T-helper 1 cell treated with Interleukin-12 subunit alpha and Interleukin-12 subunit beta and Interleukin-4 antibody, amounts not matched to agents 30 μg/mL and 1 μg/mL, for 36 hours (primary cell): ENCODE measurements around the gene ZNF480.
"Not testable (repeated sequence)": the region's sequence is repeated elsewhere in the genome, so short reads cannot be mapped to it uniquely, and the experiment has no call there.

Source experiments
- H3K27ac Mint-ChIP-seq: one replicate; pipeline ENCODE4 v1.8.0; 2021; ENCODE audit warnings: mild to moderate bottlenecking, mixed read lengths
- H3K27me3 Mint-ChIP-seq: one replicate; pipeline ENCODE4 v1.8.0; 2021; ENCODE audit warnings: low read depth, mixed read lengths
- H3K36me3 Mint-ChIP-seq: one replicate; pipeline ENCODE4 v1.8.0; 2021; ENCODE audit warnings: low read depth, mixed read lengths
- H3K4me1 Mint-ChIP-seq: one replicate; pipeline ENCODE4 v1.8.0; 2021; ENCODE audit warnings: low read depth, mixed read lengths
- H3K4me3 Mint-ChIP-seq: one replicate; pipeline ENCODE4 v1.8.0; 2021; ENCODE audit warnings: mild to moderate bottlenecking, moderate library complexity, mixed read lengths
- H3K9me3 Mint-ChIP-seq: one replicate; pipeline ENCODE4 v1.8.0; 2021; ENCODE audit warnings: mixed read lengths

The ZNF480 gene

GRCh38 chr19:52296773-52297600 lies at the start of gene ZNF480:
TSS of gene ZNF480 (plus strand) at chr19:52297169. CDS start at chr19:52300413, 3,244 bp downstream.
- peaks cover 19% of the 10 kb centered on the region for H3K4me1 Mint-ChIP-seq
- H3K27me3 Mint-ChIP-seq = no peaks in the 10 kb centered on the region
- peak within 1 kb of the TSS; percentile 98 for H3K4me3 Mint-ChIP-seq
- H3K36me3 Mint-ChIP-seq = peaks cover 64% of the 10 kb centered on the region
- H3K9me3 Mint-ChIP-seq = peaks cover 54% of the 10 kb centered on the region
- H3K27ac Mint-ChIP-seq = peak within 1 kb of the TSS; percentile 100

DNA sequence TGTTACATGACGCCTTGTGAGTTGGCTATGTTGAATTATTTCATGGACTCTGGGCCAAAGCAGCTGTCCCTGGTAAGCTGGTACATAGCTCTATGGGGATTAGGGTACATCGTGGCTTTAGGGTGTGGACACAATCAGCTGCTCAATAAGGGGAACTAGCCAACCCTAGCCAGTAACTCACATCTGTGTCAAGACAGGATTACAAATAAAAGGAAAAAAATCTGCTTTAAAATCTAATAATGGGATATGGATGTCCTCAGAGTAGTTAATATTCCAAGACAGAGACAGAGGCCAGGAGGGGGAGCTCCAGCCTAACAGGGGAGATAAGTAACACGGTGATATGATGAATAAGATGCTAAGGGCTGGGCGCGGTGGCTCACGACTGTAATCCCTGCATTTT lies 48.7 kb upstream of the ZNF480 start:
- H3K4me3 Mint-ChIP-seq = no peak overlapping the region
- H3K9me3 Mint-ChIP-seq = peaks cover 27% of the 10 kb centered on the region
- H3K36me3 Mint-ChIP-seq = no peaks in the 10 kb centered on the region
- H3K27me3 Mint-ChIP-seq = no peaks in the 10 kb centered on the region
- H3K27ac Mint-ChIP-seq = no peak overlapping the region
- H3K4me1 Mint-ChIP-seq = no peaks in the 10 kb centered on the region

- H3K36me3 Mint-ChIP-seq = no peaks in the 10 kb centered on the region
- H3K27me3 Mint-ChIP-seq = no peaks in the 10 kb centered on the region
- peaks cover 38% of the 10 kb centered on the region for H3K9me3 Mint-ChIP-seq
- H3K4me3 Mint-ChIP-seq = no peak overlapping the region
- H3K4me1 Mint-ChIP-seq = no peaks in the 10 kb centered on the region
- no peak overlapping the region for H3K27ac Mint-ChIP-seq
These were observed 38.5 kb upstream of the ZNF480 start for GRCh38 chr19:52258426-52258825.

- H3K27ac Mint-ChIP-seq, H3K4me1 Mint-ChIP-seq, H3K27me3 Mint-ChIP-seq, H3K4me3 Mint-ChIP-seq: not testable (repeated sequence)
- Mint-ChIP-seq H3K9me3 (peaks cover 21% of the 10 kb centered on the region), H3K36me3 (peaks cover 14% of the 10 kb centered on the region)
These were observed 31.4 kb upstream of the ZNF480 start for GRCh38 chr19:52265556-52265955.

DNA sequence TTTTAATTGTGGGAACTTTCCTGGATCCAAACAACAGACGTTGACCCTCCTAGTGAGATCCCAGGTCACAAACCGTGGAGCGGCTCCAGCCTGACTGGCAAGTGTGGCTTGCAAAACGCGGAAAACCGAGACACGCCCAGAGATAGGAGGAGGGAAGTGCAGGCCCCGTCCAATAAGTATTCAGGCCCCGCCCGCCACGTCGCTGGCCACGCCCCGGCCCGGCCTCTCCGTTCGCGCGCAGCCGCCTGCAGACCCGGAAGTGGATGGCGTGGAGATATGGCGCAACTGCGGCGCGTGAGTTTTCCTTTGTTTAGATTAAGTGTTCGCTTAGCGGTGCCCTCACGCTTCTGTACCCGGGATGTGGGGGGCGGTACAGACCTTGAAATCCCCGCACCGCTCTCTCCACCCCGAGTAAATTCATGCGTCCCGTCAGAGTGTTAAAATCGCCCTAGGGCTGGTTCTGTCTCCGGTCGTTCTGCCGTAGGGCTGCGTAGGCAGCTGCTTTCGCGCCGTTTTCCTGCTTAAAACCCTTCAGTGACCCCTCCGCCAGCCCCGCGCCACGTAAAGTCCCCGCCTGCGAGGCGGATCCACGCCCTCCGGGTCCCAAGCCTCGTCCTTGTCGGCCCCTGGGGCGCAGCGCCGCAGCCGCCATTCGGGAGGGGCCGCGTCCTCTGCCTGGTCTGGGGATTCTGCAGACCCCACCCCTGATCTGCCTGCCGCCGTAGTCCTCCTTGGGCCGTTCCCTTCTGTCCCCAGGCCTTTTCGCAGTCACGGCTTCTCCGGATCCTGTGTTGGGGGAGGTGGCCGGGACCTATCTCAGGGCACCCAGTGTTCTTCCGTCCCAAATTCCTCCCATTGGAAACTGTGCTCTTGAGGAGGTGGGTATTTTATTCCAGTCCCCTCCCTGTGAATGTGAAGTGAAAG lies 27.4 kb upstream of the ZNF480 start, which contains the start of gene ZNF766:
ZNF766 (plus strand) TSS at position 250 of the 924 bp plus-strand sequence; CDS start at position 277, 27 bp downstream.
- Mint-ChIP-seq H3K36me3 (peaks cover 38% of the 10 kb centered on the region), H3K27me3 (no peaks in the 10 kb centered on the region), H3K27ac (peak within 1 kb of the TSS; percentile 89), H3K4me1 (peaks cover 15% of the 10 kb centered on the region), H3K4me3 (peak within 1 kb of the TSS; percentile 100), H3K9me3 (peaks cover 35% of the 10 kb centered on the region)

DNA sequence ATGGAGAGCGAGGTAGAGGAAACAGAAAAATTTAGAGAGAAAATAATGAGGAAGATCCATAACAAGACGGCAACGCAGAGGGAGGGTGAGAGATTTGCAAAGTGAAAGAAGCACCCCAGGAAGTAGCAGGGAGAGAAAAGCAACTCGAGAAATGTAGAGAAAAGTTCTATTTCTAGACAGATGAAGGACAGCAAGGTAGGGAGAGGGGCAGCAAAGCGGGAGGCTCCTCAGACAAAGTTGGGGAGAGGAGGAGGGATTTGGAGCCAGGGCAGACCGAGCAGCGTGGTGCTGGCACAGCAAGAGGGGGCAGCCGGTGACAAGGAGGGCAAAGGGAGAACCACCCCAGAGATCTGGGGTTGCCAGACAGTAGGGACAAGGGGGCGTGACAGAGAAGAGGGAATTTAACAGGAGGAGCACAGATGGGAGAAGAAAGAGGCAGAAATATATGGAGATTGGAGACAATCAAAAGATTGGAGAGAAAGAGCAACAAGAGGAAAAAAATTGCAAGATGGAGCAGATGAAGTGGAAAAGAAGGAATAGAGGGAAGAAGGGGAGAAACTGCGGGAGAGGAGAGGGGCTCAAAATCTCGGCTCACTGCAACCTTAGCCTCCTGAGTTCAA lies 26.6 kb upstream of the ZNF480 start:
- H3K36me3 Mint-ChIP-seq = peaks cover 44% of the 10 kb centered on the region

GRCh38 chr19:52273301-52273700 lies 23.7 kb upstream of the ZNF480 start:
- Mint-ChIP-seq H3K27ac (no peak overlapping the region), H3K36me3 (peaks cover 67% of the 10 kb centered on the region), H3K9me3 (peaks cover 50% of the 10 kb centered on the region), H3K4me1 (peaks cover 15% of the 10 kb centered on the region), H3K4me3 (no peak overlapping the region), H3K27me3 (no peaks in the 10 kb centered on the region)

More for the DNA sequence above, 26.6 kb upstream of the ZNF480 start:
- Mint-ChIP-seq H3K4me1 (peaks cover 15% of the 10 kb centered on the region), H3K27me3 (no peaks in the 10 kb centered on the region), H3K4me3 (peak overlapping the region; percentile 100), H3K9me3 (peaks cover 43% of the 10 kb centered on the region), H3K27ac (peak overlapping the region; percentile 89)

GRCh38 chr19:52274191-52274590 lies 22.8 kb upstream of the ZNF480 start:
- Mint-ChIP-seq H3K4me1 (peaks cover 13% of the 10 kb centered on the region), H3K4me3 (no peak overlapping the region), H3K27ac (no peak overlapping the region), H3K36me3 (peaks cover 74% of the 10 kb centered on the region), H3K9me3 (peaks cover 58% of the 10 kb centered on the region), H3K27me3 (no peaks in the 10 kb centered on the region)

DNA sequence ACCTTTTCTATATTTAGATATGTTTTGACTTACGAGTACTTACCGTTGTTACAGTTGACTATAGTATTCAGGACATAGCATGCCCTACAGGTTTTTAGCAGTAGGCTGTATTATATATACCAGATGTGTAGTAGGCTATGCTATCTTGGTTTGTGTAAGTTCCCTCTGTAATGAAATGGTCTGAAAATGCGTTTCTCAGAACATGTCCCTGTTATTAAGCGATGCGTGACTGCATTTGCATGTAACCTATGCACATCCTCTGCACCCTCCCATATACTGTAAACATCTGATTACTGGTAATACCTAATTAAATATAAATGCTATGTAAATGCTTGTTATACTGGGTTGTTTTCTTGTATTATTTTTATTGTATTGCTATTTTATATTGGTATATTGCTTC lies 21.0 kb upstream of the ZNF480 start:
- Mint-ChIP-seq H3K27me3 (no peaks in the 10 kb centered on the region), H3K36me3 (peaks cover 70% of the 10 kb centered on the region), H3K4me3 (no peak overlapping the region), H3K9me3 (peaks cover 55% of the 10 kb centered on the region), H3K27ac (no peak overlapping the region), H3K4me1 (peaks cover 5% of the 10 kb centered on the region)

- Mint-ChIP-seq H3K4me3 (no peak overlapping the region), H3K36me3 (peaks cover 78% of the 10 kb centered on the region), H3K9me3 (peaks cover 57% of the 10 kb centered on the region)
These were observed 19.5 kb upstream of the ZNF480 start for GRCh38 chr19:52277471-52277870.

DNA sequence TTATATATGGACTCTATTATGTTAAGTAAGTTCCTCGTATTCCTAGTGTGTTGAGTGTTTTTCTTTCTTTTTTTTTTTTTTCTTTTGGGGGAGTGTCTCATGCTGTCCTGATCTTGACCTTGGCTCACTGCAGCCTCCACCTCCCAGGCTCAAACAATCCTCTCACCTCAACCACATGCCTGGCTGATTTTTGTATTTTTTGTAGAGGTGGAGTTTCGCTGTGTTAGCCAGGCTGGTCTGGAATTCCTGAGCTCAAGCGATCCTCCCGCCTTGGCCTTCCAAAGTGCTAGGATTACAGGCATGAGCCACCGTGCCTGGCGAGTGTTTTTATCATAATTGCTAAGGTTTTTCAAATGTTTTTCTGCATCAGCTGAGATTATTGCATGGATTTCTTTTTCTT lies 10.7 kb upstream of the ZNF480 start:
- H3K27ac Mint-ChIP-seq = no peak overlapping the region
- no peak overlapping the region for H3K4me3 Mint-ChIP-seq
- H3K27me3 Mint-ChIP-seq = no peaks in the 10 kb centered on the region
- peaks cover 89% of the 10 kb centered on the region for H3K36me3 Mint-ChIP-seq
- H3K4me1 Mint-ChIP-seq = no peaks in the 10 kb centered on the region
- H3K9me3 Mint-ChIP-seq = peaks cover 65% of the 10 kb centered on the region

More at GRCh38 chr19:52277471-52277870, 19.5 kb upstream of the ZNF480 start:
- Mint-ChIP-seq H3K27ac (no peak overlapping the region), H3K4me1 (peaks cover 2% of the 10 kb centered on the region), H3K27me3 (no peaks in the 10 kb centered on the region)

DNA sequence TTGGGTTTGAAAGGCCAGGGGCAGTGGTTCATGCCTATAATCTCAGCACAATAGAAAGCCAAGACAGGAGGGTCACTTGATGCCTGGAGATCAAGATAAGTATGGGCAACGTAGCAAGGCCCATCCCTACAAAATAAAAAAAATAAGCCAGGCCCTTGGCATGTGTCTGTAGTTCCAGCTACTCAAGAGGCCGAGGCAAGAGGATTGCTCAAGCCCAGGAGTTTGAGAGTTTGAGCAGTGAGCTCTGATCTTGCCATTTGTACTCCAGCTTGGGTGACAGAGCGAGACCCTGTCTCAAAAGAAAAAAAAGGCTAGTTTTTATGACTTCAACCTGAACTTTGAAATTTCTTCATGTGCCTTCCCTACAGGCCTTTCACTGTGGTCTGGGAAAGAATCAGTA lies 5.2 kb upstream of the ZNF480 start:
- Mint-ChIP-seq H3K4me3 (no peak overlapping the region), H3K36me3 (peaks cover 57% of the 10 kb centered on the region), H3K4me1 (peaks cover 4% of the 10 kb centered on the region), H3K27me3 (no peaks in the 10 kb centered on the region), H3K27ac (no peak overlapping the region), H3K9me3 (peaks cover 50% of the 10 kb centered on the region)

- not testable (repeated sequence) for H3K27ac Mint-ChIP-seq, H3K4me3 Mint-ChIP-seq, H3K27me3 Mint-ChIP-seq
- Mint-ChIP-seq H3K9me3 (peaks cover 46% of the 10 kb centered on the region), H3K4me1 (peaks cover 13% of the 10 kb centered on the region), H3K36me3 (peaks cover 54% of the 10 kb centered on the region)
These were observed 4.0 kb upstream of the ZNF480 start for GRCh38 chr19:52292946-52293345.

DNA sequence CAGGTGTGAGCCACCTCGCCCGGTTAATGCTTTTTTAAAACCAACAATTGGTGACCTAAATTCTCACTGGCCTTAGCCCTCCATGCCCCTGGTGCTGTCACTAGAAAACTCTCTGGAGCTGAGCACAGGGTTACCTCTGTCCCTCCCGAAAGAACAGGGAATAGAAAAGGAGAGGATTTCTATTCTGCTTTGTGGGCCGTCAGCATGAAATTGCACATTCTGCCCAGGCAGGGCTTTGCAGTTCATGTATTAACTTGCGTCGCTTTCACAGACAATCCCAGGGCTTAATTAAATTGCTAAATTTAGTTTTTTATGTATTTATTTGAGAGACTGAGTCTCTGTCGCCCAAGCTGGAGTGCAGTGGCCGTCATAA lies 583 bp upstream of the ZNF480 start:
- Mint-ChIP-seq H3K9me3 (peaks cover 50% of the 10 kb centered on the region), H3K27ac (peak overlapping the region; percentile 68)

More for the DNA sequence above, 583 bp upstream of the ZNF480 start:
- Mint-ChIP-seq H3K36me3 (peaks cover 61% of the 10 kb centered on the region), H3K4me3 (peak overlapping the region; percentile 83), H3K27me3 (no peaks in the 10 kb centered on the region), H3K4me1 (peaks cover 19% of the 10 kb centered on the region)
